HCT116 (cell line): Measurements from ENCODE around the gene FMN1.

Experiments
- CTCF ChIP-seq, 3 experiments: fragments of 200-600 bp in 1 of 3; sonication (generic) in 1 of 3; IDR thresholded peaks in 2 of 3; conservative IDR thresholded peaks in 1 of 3; 2 replicates each; pipeline ENCODE4 v1.5.1; 2012 to 2017; ENCODE audit warnings: low read depth in 2 of 3, low read length in 2 of 3, antibody characterized with exemption in 1 of 3, borderline replicate concordance in 1 of 3, control low read depth in 1 of 3, mild to moderate bottlenecking in 1 of 3, mixed read lengths in 1 of 3, mixed run types in 1 of 3, moderate library complexity in 1 of 3; ENCODE audit not compliant: insufficient read depth in 1 of 3
- EZH2 ChIP-seq: fragments of 200-600 bp; sonication (generic); IDR thresholded peaks from 2 replicates; pipeline ENCODE4 v1.6.1; 2017; ENCODE audit warnings: antibody characterized with exemption, mixed run types
- EZH2phosphoT487 ChIP-seq: fragments of 200-600 bp; IDR thresholded peaks from 2 replicates; pipeline ENCODE4 v1.6.1; 2018; ENCODE audit warnings: antibody characterized with exemption, borderline replicate concordance
- MAX ChIP-seq: IDR thresholded peaks from 2 replicates; pipeline ENCODE4 v1.6.1; 2012
- POLR2A ChIP-seq: IDR thresholded peaks from 2 replicates; pipeline ENCODE4 v1.7.0; 2011; ENCODE audit warnings: borderline replicate concordance; ENCODE audit not compliant: insufficient read depth, insufficient read length; ENCODE audit errors: extremely low read depth
- POLR2AphosphoS5 ChIP-seq: IDR thresholded peaks from 2 replicates; pipeline ENCODE4 v1.6.1; 2011; ENCODE audit warnings: mild to moderate bottlenecking, low read depth, low read length, moderate library complexity
- RAD21 ChIP-seq: IDR thresholded peaks from 2 replicates; pipeline ENCODE4 v1.6.1; 2012; ENCODE audit warnings: low read depth, mild to moderate bottlenecking
- TCF7L2 ChIP-seq: IDR thresholded peaks from 2 replicates; pipeline ENCODE4 v1.7.0; 2011; ENCODE audit warnings: borderline replicate concordance, inconsistent platforms; ENCODE audit not compliant: insufficient read depth, insufficient read length; ENCODE audit errors: extremely low read depth
- ZNF274 ChIP-seq: fragments of 200-500 bp; sonication (Bioruptor generic); IDR thresholded peaks from 2 replicates; pipeline ENCODE4 v1.6.1; 2014; ENCODE audit warnings: mild to moderate bottlenecking, low read depth, low read length, inconsistent platforms

GRCh38 chr15:33242165-33242564 lies 47.7 kb upstream of the FMN1 start:
- no peak for TF ChIP-seq TCF7L2
- TF ChIP-seq ZNF274, result no peak
- no peak for TF ChIP-seq POLR2A
- no peak for TF ChIP-seq CTCF (IDR thresholded peaks at IDR 0.05 in 2 of 3, conservative IDR thresholded peaks at IDR 0.05 in 1 of 3; ENCODE audit: borderline replicate concordance in 1 of 3, insufficient read depth in 1 of 3, low read depth in 2 of 3, low read length in 2 of 3)
- TF ChIP-seq EZH2phosphoT487, result no peak
- TF ChIP-seq RAD21, result no peak
- TF ChIP-seq EZH2, result no peak
- TF ChIP-seq POLR2AphosphoS5, result no peak
- TF ChIP-seq MAX, result no peak
